ENCODE data around the gene GNB5.
"Not testable (repeated sequence)": the region's sequence is repeated elsewhere in the genome, so short reads cannot be mapped to it uniquely, and the experiment has no call there.

The GNB5 gene

GRCh38 chr15:52104532-52105004 lies 86.6 kb downstream of the GNB5 start:
- no peak for DNase-seq
- in situ Hi-C loops (cut with HindIII; ENCODE audit: low pct_ligation_motif_present, low pct_unique_long_range_greater_than_20kb, low sequenced_read_pairs): no loop called here

- in situ Hi-C loops (cut with HindIII; ENCODE audit: low pct_ligation_motif_present, low pct_unique_long_range_greater_than_20kb, low sequenced_read_pairs): no loop called here
- peak; percentile 76 for DNase-seq
These were observed 87.7 kb downstream of the GNB5 start for GRCh38 chr15:52103217-52104207.

GRCh38 chr15:52102463-52102862 lies 88.7 kb downstream of the GNB5 start:
- DNase-seq: peak; percentile 63
- in situ Hi-C loops (cut with HindIII; ENCODE audit: low pct_ligation_motif_present, low pct_unique_long_range_greater_than_20kb, low sequenced_read_pairs): no loop called here

- in situ Hi-C loops (cut with HindIII; ENCODE audit: low pct_ligation_motif_present, low pct_unique_long_range_greater_than_20kb, low sequenced_read_pairs): no loop called here
- no peak for DNase-seq
These were observed 89.5 kb downstream of the GNB5 start for GRCh38 chr15:52101542-52102323.

- peak; percentile 88 for DNase-seq
- in situ Hi-C loops (cut with HindIII; ENCODE audit: low pct_ligation_motif_present, low pct_unique_long_range_greater_than_20kb, low sequenced_read_pairs): no loop called here
These were observed 90.3 kb downstream of the GNB5 start for GRCh38 chr15:52100807-52101442.

- in situ Hi-C loops (cut with HindIII; ENCODE audit: low pct_ligation_motif_present, low pct_unique_long_range_greater_than_20kb, low sequenced_read_pairs): no loop called here
- DNase-seq: no peak
These were observed 91.4 kb downstream of the GNB5 start for GRCh38 chr15:52099651-52100272.

GRCh38 chr15:52098323-52098722 lies 92.9 kb downstream of the GNB5 start:
- no peak for DNase-seq
- in situ Hi-C loops (cut with HindIII; ENCODE audit: low pct_ligation_motif_present, low pct_unique_long_range_greater_than_20kb, low sequenced_read_pairs): no loop called here

GRCh38 chr15:52097180-52097579 lies 94.0 kb downstream of the GNB5 start:
- peak; percentile 23 for DNase-seq
- in situ Hi-C loops (cut with HindIII; ENCODE audit: low pct_ligation_motif_present, low pct_unique_long_range_greater_than_20kb, low sequenced_read_pairs): no loop called here

GRCh38 chr15:52096536-52096935 lies 94.7 kb downstream of the GNB5 start:
- DNase-seq; in situ Hi-C loops (cut with HindIII; ENCODE audit: low pct_ligation_motif_present, low pct_unique_long_range_greater_than_20kb, low sequenced_read_pairs): not testable (repeated sequence)

GRCh38 chr15:52095597-52096262 lies 95.5 kb downstream of the GNB5 start:
- DNase-seq: no peak
- in situ Hi-C loops (cut with HindIII; ENCODE audit: low pct_ligation_motif_present, low pct_unique_long_range_greater_than_20kb, low sequenced_read_pairs): no loop called here

GRCh38 chr15:52094811-52095584 lies 96.2 kb downstream of the GNB5 start:
- in situ Hi-C loops (cut with HindIII; ENCODE audit: low pct_ligation_motif_present, low pct_unique_long_range_greater_than_20kb, low sequenced_read_pairs): no loop called here
- DNase-seq: no peak

GRCh38 chr15:52093539-52094510 lies 97.4 kb downstream of the GNB5 start:
- DNase-seq: peak; percentile 91
- in situ Hi-C loops (cut with HindIII; ENCODE audit: low pct_ligation_motif_present, low pct_unique_long_range_greater_than_20kb, low sequenced_read_pairs): no loop called here

- no peak for DNase-seq
- in situ Hi-C loops (cut with HindIII; ENCODE audit: low pct_ligation_motif_present, low pct_unique_long_range_greater_than_20kb, low sequenced_read_pairs): no loop called here
These were observed 98.0 kb downstream of the GNB5 start for GRCh38 chr15:52093167-52093538.

- in situ Hi-C loops (cut with HindIII; ENCODE audit: low pct_ligation_motif_present, low pct_unique_long_range_greater_than_20kb, low sequenced_read_pairs): no loop called here
- DNase-seq: no peak
These were observed 101.0 kb downstream of the GNB5 start for GRCh38 chr15:52090193-52090592.

- DNase-seq: no peak
- in situ Hi-C loops (cut with HindIII; ENCODE audit: low pct_ligation_motif_present, low pct_unique_long_range_greater_than_20kb, low sequenced_read_pairs): no loop called here
These were observed 105.0 kb downstream of the GNB5 start for GRCh38 chr15:52086011-52086786.

- DNase-seq: no peak
- in situ Hi-C loops (cut with HindIII; ENCODE audit: low pct_ligation_motif_present, low pct_unique_long_range_greater_than_20kb, low sequenced_read_pairs): no loop called here
These were observed 105.9 kb downstream of the GNB5 start for GRCh38 chr15:52085299-52085698.

Data from ACHN (cell line).